GM21515 (cell line): ENCODE measurements around the gene C1orf35.
A peak's percentile ranks its signal among the peaks of the same experiment; 100 is the strongest.
"Not testable (repeated sequence)": the region's sequence is repeated elsewhere in the genome, so short reads cannot be mapped to it uniquely, and the experiment has no call there.

ENCODE experiments used
- ATAC-seq: cut with Tn5 transposase; IDR thresholded peaks from one replicate; pipeline ENCODE4 v1.9.1; 2021; ENCODE audit not compliant: unreplicated experiment

The C1orf35 gene

DNA sequence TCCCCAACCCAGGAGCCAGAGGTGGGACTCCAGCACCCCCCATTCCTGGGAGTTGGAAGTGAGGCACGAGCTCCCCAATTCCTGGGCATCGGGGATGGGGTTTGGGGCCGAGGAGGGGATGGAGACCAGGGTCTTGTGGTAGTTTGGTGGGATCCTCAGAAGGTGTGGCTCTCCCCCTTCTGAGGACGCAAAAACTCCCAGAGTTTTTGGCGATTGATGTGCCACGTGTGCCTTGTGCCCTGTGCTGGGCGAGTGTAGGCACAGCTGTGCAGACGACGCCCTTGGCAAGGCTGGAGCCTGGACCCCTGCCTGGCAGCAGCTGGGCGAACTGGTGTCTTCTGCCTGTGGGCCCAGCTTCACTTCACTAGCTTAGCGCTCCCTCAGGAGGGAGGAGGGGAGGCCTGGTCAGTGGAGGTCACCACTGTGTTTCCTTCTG lies 39.6 kb upstream of the C1orf35 start:
- ATAC-seq, result no peak

GRCh38 chr1:228142155-228142691 lies 39.1 kb upstream of the C1orf35 start:
- no peak for ATAC-seq

GRCh38 chr1:228141226-228142044 lies 38.3 kb upstream of the C1orf35 start:
- ATAC-seq, result no peak

- no peak for ATAC-seq
These were observed 37.6 kb upstream of the C1orf35 start for GRCh38 chr1:228140724-228141225.

DNA sequence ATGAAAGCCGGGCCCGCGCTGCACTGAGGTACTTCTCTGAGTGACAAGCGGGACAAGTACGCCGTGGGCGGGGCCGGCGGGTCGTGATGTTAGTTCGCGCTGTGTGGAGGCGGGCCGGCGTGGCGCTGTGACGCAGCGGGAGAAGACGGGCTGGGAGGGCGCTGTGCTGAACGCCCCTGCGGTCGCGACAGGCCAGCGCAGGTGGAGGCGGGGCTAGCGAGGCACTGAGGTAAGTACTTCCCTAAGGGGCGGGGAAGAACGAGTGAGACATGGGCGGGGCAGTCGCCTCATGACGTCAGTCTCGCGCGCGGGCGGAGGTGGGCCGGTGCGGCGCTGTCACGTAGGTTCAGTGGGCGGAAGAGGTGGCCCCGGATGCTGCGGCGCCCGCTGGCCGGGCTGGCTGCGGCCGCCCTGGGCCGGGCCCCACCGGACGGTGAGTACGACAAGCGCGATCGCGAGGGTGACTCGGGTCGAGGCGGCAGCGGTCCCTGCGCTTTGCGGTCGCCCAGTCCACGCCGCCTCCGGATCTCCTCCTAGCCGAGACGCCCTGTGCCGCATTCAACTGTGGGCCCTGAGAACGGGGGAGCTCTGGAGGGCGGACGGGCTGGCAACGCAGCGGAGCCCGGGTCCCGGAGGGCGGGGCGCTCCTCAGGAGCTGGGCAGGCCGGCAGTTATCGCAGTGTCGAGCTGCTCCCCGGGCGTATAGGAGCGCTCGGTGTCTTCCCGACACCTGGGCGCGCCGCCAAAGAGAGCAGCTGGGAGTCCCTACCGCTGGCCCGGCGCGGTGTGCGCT lies 37.0 kb upstream of the C1orf35 start, which contains the start of gene GUK1:
TSS of gene GUK1 (plus strand) at position 349 of the 793 bp plus-strand sequence. CDS start at position 373, 24 bp downstream.
- ATAC-seq, result peak; percentile 92

DNA sequence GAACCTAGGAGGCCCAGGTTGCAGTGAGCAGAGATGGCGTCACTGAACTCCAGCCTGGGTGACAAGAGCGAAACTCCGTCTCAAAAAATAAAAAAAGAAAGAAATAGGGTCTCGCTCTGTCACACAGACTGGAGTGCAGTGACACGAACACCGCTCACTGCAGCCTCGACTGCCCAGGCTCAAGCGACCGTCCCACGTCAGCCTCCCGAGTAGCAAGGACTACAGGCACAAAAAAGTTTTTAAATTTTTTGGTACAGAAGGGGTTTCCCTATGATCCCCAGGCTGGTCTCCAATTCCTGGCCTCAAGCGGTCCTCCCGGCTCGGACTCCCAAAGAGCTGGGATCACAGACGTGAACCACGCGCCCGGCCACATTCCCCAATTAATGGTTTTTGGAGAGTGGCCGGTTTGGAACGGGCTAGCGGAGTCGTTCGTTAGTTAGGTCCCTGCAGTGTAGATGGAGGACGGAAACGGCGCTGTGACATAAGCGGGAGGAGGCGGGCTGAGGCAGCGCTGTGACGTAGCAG lies 36.3 kb upstream of the C1orf35 start:
- ATAC-seq, result no peak

DNA sequence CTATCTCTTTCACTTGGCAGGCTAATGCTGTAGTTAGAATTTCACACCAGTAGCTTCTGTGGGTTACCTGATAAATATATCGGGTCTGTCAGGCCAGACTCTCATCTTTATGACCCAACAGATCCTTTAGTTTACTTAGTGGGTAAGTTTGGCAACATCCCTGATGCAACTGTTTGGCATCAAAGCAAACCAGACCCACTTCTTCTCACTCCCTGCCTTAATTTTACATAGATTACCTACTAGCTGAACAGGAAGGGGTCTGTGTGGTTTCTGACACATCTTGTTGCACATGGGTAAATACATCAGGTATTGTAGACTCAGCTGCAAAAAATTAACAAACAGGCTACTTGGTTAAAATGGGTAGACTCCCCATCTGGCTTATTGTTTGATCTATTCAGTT lies 33.8 kb upstream of the C1orf35 start:
- ATAC-seq, result no peak

DNA sequence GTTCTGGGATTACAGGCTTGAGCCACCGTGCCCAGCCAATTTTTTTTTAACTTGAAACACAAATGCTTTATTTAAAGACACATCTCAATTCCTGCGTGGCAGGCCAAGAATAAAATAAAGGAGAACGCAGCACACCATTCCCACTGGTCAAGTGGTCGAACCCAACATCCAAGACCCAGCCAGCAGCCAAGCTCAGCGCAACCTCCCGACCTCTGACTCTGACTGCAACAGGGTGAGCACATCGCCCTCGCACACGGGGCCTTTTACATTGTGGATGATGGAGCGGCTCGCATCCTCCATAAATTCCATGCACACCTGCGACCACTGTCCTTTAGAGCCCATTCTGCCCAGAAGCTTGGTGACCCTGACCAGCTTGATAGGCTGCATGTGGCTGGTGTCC lies 31.5 kb upstream of the C1orf35 start:
- no peak for ATAC-seq

DNA sequence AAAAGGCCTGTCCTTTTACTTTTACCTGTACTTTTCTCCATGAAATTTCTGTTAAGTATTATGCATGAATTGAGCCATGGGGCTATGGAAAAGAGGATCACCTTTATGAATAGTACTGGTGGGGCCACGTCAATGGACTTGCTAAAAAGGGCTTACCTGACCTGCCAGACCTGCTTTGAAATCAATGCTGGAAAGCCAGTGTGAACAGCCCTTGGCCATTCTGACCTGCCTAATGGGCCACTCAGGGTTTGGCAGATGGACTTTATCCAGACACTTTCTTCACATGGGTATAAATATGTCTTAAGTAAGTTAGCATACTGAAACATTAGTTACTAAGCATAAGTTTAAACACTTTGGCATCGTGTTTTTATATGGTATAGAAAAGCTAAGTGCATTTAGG lies 28.6 kb upstream of the C1orf35 start:
- no peak for ATAC-seq

DNA sequence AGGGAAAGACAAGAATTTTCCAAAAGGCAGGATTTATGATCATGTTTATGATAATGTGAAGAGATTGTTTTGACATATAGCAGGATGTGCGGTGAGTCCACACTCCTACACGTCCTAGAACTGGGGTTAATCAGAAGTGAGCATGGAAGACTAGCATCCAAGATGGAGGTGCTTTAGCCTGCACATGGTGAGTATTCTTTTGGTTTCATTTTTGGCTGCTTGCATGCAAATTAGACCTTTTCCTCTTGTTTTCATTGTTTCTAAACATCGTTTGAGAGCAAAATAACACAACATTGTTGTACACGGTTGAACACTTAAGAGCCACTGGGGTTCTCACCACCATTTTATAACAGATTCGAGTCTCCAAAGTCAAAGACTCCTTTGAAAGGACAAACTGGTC lies 22.1 kb upstream of the C1orf35 start:
- no peak for ATAC-seq

DNA sequence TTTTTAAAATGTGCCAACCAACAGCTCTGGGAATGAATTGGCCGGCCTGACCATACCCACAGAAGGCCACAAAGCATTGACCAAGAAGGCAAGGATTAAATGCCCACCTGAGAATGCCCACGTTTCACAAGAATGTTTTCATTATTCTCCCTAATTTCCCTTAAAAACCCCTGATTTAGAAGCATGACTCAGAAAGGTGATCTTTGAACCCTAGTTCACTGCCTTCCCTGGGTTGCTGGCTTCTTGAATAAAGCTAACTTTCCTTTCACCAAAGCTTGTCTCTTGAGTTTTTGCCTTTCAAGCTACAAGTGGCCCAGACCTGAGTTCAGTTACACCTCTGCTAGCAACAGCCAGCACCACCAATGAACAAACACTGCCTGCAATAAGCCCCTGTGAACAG lies 20.4 kb upstream of the C1orf35 start:
- ATAC-seq, result no peak

- no peak for ATAC-seq
These were observed 19.9 kb upstream of the C1orf35 start for GRCh38 chr1:228122921-228123441.

DNA sequence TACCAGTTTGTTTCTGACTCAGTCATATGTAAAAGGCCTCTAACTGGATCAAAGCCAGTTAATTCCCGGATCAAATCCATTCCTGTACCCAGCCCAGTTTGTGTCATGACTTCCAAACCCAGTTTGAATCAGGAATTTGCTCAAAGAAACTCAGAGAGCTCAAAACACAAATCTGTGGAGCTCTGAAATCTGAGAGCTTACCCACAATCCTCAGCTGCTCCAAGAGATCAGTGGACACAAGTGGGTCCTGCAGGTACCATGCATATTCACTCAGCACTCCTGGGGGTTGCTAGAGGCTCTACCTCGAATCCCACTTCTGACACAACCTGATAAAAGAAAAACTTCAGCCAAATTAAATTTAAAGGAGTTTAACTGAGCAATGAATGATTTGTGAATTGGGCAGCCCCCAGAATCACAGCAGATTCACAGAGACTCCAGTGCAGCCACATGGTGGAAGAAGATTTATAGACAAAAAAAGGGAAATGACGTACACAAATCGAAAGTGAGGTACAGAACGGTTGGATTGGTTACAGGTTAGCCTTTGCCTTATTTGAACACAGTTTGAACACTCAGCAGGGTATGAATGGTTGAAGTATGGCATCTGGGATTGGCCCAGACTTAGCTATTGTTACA lies 17.8 kb upstream of the C1orf35 start:
- ATAC-seq, result no peak

DNA sequence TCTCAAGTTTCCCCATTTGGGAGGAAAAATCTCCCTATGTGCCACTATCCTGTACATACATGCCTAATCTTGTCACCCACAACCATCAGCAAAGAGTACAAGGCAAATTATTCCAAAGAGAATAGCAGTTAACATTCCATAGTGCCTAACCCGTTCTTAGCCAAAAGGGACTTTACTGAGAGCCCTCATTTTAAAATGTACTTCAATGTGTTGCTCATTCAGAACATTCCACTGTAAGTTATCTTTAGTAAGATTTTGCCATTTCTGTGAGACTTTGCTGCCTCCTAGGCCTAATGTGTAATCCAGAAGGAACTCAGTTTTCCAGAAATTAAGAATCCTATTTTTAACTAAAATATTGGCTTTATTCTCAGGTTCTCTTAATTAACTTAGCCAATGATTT lies 17.2 kb upstream of the C1orf35 start:
- ATAC-seq, result no peak

- no peak for ATAC-seq
These were observed 14.9 kb upstream of the C1orf35 start for GRCh38 chr1:228118040-228118439.

- no peak for ATAC-seq
These were observed 14.2 kb upstream of the C1orf35 start for GRCh38 chr1:228117335-228117734.

GRCh38 chr1:228114827-228115226 lies 11.7 kb upstream of the C1orf35 start:
- no peak for ATAC-seq

DNA sequence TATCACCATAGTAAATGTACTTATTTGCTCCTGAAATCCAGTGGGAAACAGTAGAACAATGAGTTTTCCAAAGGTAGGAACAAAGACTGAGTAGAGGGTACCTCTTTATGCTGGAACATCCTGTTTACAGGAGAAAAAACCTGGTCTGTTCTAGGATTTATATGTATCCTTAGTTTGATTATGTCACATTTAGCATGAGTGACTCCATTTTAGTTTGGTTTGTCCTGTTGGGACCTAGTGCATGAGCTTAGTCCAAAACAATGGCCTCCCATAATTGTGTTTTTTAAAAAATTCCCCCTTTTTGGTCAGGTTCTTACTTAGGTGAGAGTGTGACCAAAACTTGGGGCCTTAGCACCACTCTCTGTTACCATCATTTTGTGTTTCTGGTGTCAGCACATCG lies 9.5 kb upstream of the C1orf35 start:
- no peak for ATAC-seq

DNA sequence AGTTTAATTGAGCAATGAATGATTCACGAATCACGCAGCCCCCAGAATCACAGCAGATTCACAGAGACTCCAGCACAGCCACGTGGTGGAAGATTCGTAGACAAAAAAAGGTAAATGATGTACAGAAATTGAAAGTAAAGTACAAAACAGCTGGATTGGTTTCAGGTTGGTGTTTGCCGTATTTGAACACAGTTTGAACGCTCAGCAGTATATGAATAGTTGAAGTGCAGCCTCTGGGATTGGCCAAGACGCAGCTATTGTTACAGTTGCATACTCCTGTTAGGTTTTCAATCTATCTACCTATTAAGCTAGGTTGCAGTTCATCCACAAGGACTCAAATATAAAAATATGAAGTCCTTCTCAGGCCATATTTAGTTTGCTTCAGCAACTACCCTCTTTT lies 9.0 kb upstream of the C1orf35 start:
- no peak for ATAC-seq

- not testable (repeated sequence) for ATAC-seq
These were observed 8.2 kb upstream of the C1orf35 start for GRCh38 chr1:228111315-228111714.

GRCh38 chr1:228110556-228110955 lies 7.4 kb upstream of the C1orf35 start:
- ATAC-seq, result no peak
